GM23338 (cell line): ENCODE data around the gene CYSTM1. TPM values are rescaled to one million over a fixed set of nuclear protein-coding genes. Genes with fewer than 3 reads are reported as not detected.

ENCODE experiments used
- ATAC-seq: fragments of 200-7000 bp; cut with Tn5 transposase; 3 replicates; pipeline ENCODE4 v1.9.1; 2020
- DNase-seq: peaks from one replicate; pipeline ENCODE4 v3.0.0-alpha.2; 2015; ENCODE audit warnings: low spot score
- H2AFZ ChIP-seq: fragments of 200-600 bp; sonication (generic); 2 replicates; pipeline ENCODE4 v1.8.0; 2016; ENCODE audit warnings: antibody characterized with exemption, mild to moderate bottlenecking, moderate library complexity
- H3F3A ChIP-seq: fragments of 200-600 bp; sonication (generic); replicated peaks from 2 replicates; pipeline ENCODE4 v1.8.0; 2017; ENCODE audit warnings: antibody characterized with exemption, mixed run types, low read depth
- H3K27ac ChIP-seq: fragments of 200-600 bp; sonication (generic); 2 replicates; pipeline ENCODE4 v1.6.1; 2016; ENCODE audit warnings: low read depth
- H3K27me3 ChIP-seq: fragments of 200-600 bp; sonication (generic); 2 replicates; pipeline ENCODE4 v1.8.0; 2016; ENCODE audit warnings: mild to moderate bottlenecking, mixed run types, moderate library complexity; ENCODE audit not compliant: insufficient read depth
- H3K36me3 ChIP-seq: fragments of 200-600 bp; sonication (generic); 2 replicates; pipeline ENCODE4 v1.8.0; 2016; ENCODE audit warnings: mild to moderate bottlenecking; ENCODE audit not compliant: insufficient read depth
- H3K4me1 ChIP-seq: fragments of 200-600 bp; sonication (generic); 2 replicates; pipeline ENCODE4 v1.8.0; 2016; ENCODE audit warnings: mild to moderate bottlenecking, moderate library complexity; ENCODE audit not compliant: insufficient read depth
- H3K4me2 ChIP-seq: fragments of 200-600 bp; sonication (generic); 2 replicates; pipeline ENCODE4 v1.7.1; 2017; ENCODE audit warnings: mixed run types
- H3K4me3 ChIP-seq: fragments of 200-600 bp; sonication (generic); 2 replicates; pipeline ENCODE4 v1.6.1; 2016; ENCODE audit warnings: mixed run types
- H3K79me2 ChIP-seq: fragments of 200-600 bp; sonication (generic); replicated peaks from 2 replicates; pipeline ENCODE4 v1.8.0; 2017; ENCODE audit warnings: mild to moderate bottlenecking; ENCODE audit not compliant: insufficient read depth
- H3K9me2 ChIP-seq: fragments of 200-600 bp; sonication (generic); 2 replicates; pipeline ENCODE4 v1.8.0; 2017; ENCODE audit not compliant: insufficient read depth
- H4K20me1 ChIP-seq: fragments of 200-600 bp; sonication (generic); replicated peaks from 2 replicates; pipeline ENCODE4 v1.8.0; 2017; ENCODE audit warnings: mild to moderate bottlenecking; ENCODE audit not compliant: insufficient read depth
- H3K27ac Mint-ChIP-seq: 2 replicates; pipeline ENCODE4 v1.8.0; 2020; ENCODE audit warnings: inconsistent platforms, mild to moderate bottlenecking, moderate library complexity, mixed read lengths
- H3K27me3 Mint-ChIP-seq: 3 replicates; pipeline ENCODE4 v1.8.0; 2022; ENCODE audit warnings: low read depth, mild to moderate bottlenecking, moderate library complexity, mixed read lengths, inconsistent platforms; ENCODE audit not compliant: insufficient read depth, poor library complexity
- H3K36me3 Mint-ChIP-seq: 3 replicates; pipeline ENCODE4 v1.8.0; 2021; ENCODE audit warnings: low read depth, mild to moderate bottlenecking, inconsistent platforms, moderate library complexity, mixed read lengths
- H3K4me1 Mint-ChIP-seq: 3 replicates; pipeline ENCODE4 v1.8.0; 2020; ENCODE audit warnings: mild to moderate bottlenecking, inconsistent platforms, mixed read lengths
- H3K4me3 Mint-ChIP-seq: 3 replicates; pipeline ENCODE4 v1.8.0; 2021; ENCODE audit warnings: moderate library complexity, mild to moderate bottlenecking, inconsistent platforms, mixed read lengths
- H3K9me3 Mint-ChIP-seq: 3 replicates; pipeline ENCODE4 v1.8.0; 2020; ENCODE audit warnings: moderate library complexity, mild to moderate bottlenecking, inconsistent platforms, mixed read lengths
- ETS1 ChIP-seq: IDR thresholded peaks from 2 replicates; pipeline ENCODE4 v1.6.1; 2016; ENCODE audit warnings: antibody characterized with exemption
- EZH2 ChIP-seq: fragments of 200-600 bp; sonication (generic); IDR thresholded peaks from one replicate; pipeline ENCODE4 v1.8.0; 2017; ENCODE audit warnings: antibody characterized with exemption, mild to moderate bottlenecking, low read depth; ENCODE audit not compliant: unreplicated experiment
- EZH2phosphoT487 ChIP-seq: fragments of 200-600 bp; sonication (generic); IDR thresholded peaks from one replicate; pipeline ENCODE4 v1.8.1; 2018; ENCODE audit warnings: antibody characterized with exemption; ENCODE audit not compliant: unreplicated experiment
- NANOG ChIP-seq: IDR thresholded peaks from 2 replicates; pipeline ENCODE4 v1.6.1; 2016; ENCODE audit warnings: antibody characterized with exemption, borderline replicate concordance
- POLR2AphosphoS5 ChIP-seq: IDR thresholded peaks from 2 replicates; pipeline ENCODE4 v1.6.1; 2016; ENCODE audit warnings: antibody characterized with exemption, low read depth
- STAT1 ChIP-seq: IDR thresholded peaks from one replicate; pipeline ENCODE4 v1.6.1; 2016; ENCODE audit warnings: antibody characterized with exemption; ENCODE audit not compliant: unreplicated experiment
- ZNF114 ChIP-seq: fragments of 250-450 bp; sonication (Bioruptor Pico); IDR thresholded peaks from 2 replicates; pipeline ENCODE4 v1.5.0; 2020; ENCODE audit warnings: mild to moderate bottlenecking, moderate library complexity
- polyA plus RNA-seq: library from polyadenylated mRNA; unstranded; fragments of >200 nt; fragmentation: Nextera tagmentation; extraction: Ambion mirVana; gene quantifications from 2 replicates; pipeline ENCODE4 v1.2.1, GENCODE V29; 2016
- total RNA-seq: library from RNA; depleted of rRNA; stranded (reverse); fragments of >200 nt; shearing (Covaris generic); gene quantifications from 2 replicates; pipeline ENCODE4 v1.2.3, GENCODE V29; 2014
- TF ChIP-seq, protein P1 (sequence below): fragments of 250-450 bp; sonication (Bioruptor Pico); IDR thresholded peaks from 2 replicates; pipeline ENCODE4 v1.5.0; 2020; ENCODE audit warnings: mild to moderate bottlenecking, moderate library complexity
- TF ChIP-seq, protein P2 (sequence below): IDR thresholded peaks from one replicate; pipeline ENCODE4 v1.6.1; 2018; ENCODE audit warnings: antibody characterized with exemption; ENCODE audit not compliant: unreplicated experiment

The CYSTM1 gene
- total and polyA plus RNA-seq, 2 experiments from 2014 or later: 14.4 to 46.0 TPM

DNA sequence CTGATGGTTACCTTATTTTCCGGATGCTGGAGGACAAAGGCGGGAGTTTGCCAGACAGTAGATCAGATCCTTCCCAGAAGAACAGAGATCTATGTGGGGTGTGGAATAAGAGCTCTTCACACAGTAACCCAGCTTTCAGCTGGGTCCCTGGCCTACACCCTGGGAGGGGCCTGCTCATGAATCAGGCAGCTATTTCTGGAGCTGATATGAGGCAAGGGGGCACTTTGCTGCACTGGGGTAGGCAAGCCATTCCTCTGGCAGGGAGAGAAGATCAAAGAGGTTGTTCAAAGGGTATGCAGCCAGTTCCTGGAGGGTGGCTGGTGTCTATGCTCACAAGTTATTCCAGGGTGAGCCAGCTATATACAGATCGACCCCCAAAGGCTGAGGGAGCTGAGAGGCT is 48.6 kb downstream of the CYSTM1 start (continued):
- TF ChIP-seq, protein P1, sequence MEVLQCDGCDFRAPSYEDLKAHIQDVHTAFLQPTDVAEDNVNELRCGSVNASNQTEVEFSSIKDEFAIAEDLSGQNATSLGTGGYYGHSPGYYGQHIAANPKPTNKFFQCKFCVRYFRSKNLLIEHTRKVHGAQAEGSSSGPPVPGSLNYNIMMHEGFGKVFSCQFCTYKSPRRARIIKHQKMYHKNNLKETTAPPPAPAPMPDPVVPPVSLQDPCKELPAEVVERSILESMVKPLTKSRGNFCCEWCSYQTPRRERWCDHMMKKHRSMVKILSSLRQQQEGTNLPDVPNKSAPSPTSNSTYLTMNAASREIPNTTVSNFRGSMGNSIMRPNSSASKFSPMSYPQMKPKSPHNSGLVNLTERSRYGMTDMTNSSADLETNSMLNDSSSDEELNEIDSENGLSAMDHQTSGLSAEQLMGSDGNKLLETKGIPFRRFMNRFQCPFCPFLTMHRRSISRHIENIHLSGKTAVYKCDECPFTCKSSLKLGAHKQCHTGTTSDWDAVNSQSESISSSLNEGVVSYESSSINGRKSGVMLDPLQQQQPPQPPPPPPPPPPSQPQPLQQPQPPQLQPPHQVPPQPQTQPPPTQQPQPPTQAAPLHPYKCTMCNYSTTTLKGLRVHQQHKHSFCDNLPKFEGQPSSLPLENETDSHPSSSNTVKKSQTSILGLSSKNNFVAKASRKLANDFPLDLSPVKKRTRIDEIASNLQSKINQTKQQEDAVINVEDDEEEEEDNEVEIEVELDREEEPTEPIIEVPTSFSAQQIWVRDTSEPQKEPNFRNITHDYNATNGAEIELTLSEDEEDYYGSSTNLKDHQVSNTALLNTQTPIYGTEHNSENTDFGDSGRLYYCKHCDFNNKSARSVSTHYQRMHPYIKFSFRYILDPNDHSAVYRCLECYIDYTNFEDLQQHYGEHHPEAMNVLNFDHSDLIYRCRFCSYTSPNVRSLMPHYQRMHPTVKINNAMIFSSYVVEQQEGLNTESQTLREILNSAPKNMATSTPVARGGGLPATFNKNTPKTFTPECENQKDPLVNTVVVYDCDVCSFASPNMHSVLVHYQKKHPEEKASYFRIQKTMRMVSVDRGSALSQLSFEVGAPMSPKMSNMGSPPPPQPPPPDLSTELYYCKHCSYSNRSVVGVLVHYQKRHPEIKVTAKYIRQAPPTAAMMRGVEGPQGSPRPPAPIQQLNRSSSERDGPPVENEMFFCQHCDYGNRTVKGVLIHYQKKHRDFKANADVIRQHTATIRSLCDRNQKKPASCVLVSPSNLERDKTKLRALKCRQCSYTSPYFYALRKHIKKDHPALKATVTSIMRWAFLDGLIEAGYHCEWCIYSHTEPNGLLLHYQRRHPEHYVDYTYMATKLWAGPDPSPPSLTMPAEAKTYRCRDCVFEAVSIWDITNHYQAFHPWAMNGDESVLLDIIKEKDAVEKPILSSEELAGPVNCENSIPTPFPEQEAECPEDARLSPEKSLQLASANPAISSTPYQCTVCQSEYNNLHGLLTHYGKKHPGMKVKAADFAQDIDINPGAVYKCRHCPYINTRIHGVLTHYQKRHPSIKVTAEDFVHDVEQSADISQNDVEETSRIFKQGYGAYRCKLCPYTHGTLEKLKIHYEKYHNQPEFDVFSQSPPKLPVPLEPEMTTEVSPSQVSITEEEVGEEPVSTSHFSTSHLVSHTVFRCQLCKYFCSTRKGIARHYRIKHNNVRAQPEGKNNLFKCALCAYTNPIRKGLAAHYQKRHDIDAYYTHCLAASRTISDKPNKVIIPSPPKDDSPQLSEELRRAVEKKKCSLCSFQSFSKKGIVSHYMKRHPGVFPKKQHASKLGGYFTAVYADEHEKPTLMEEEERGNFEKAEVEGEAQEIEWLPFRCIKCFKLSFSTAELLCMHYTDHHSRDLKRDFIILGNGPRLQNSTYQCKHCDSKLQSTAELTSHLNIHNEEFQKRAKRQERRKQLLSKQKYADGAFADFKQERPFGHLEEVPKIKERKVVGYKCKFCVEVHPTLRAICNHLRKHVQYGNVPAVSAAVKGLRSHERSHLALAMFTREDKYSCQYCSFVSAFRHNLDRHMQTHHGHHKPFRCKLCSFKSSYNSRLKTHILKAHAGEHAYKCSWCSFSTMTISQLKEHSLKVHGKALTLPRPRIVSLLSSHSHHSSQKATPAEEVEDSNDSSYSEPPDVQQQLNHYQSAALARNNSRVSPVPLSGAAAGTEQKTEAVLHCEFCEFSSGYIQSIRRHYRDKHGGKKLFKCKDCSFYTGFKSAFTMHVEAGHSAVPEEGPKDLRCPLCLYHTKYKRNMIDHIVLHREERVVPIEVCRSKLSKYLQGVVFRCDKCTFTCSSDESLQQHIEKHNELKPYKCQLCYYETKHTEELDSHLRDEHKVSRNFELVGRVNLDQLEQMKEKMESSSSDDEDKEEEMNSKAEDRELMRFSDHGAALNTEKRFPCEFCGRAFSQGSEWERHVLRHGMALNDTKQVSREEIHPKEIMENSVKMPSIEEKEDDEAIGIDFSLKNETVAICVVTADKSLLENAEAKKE (CRISPR knock-in tag): no peak
- TF ChIP-seq STAT1 (no peak), EZH2phosphoT487 (no peak)

DNA sequence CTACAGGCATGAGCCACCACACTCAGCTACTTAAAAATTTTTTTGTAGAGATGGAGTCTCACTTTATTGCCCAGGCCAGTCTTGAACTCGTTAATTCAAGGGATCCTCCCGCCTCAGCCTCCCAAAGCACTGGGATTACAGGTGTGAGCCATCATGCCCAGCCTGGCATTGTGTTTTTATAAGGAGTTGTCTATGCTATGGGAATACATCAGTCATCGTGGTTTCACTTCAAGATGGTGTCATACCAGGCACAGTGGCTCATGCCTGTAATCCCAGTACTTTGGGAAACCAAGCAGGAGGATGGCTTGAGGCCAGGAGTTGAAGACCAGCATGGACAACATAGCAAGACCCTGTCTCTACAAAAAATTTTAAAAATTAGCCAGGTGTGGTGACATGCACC is 49.7 kb downstream of the CYSTM1 start:
- DNase-seq: no peak
- no peak overlapping the region for H3K4me2 ChIP-seq
- no peaks in the 10 kb centered on the region for H3F3A ChIP-seq
- H3K4me1 ChIP-seq: no peaks in the 10 kb centered on the region
- ATAC-seq: no peak
- H4K20me1 ChIP-seq: no peaks in the 10 kb centered on the region; the same call in 1 of the 2 replicates
- no peaks in the 10 kb centered on the region for H3K9me2 ChIP-seq
- H2AFZ ChIP-seq: no peak overlapping the region
- H3K4me3 ChIP-seq: no peak overlapping the region
- peaks cover 4% of the 10 kb centered on the region; the same call in 1 of the 3 replicates for H3K4me1 Mint-ChIP-seq
- no peaks in the 10 kb centered on the region for H3K36me3 ChIP-seq
- H3K36me3 Mint-ChIP-seq: no peaks in the 10 kb centered on the region
- H3K27me3 Mint-ChIP-seq: peaks cover 2% of the 10 kb centered on the region
- H3K27me3 ChIP-seq: no peaks in the 10 kb centered on the region
- H3K27ac ChIP-seq: no peak overlapping the region
- H3K79me2 ChIP-seq: no peaks in the 10 kb centered on the region
- no peak overlapping the region for H3K4me3 Mint-ChIP-seq
- no peak overlapping the region for H3K27ac Mint-ChIP-seq
- no peaks in the 10 kb centered on the region for H3K9me3 Mint-ChIP-seq
- TF ChIP-seq, protein P2, sequence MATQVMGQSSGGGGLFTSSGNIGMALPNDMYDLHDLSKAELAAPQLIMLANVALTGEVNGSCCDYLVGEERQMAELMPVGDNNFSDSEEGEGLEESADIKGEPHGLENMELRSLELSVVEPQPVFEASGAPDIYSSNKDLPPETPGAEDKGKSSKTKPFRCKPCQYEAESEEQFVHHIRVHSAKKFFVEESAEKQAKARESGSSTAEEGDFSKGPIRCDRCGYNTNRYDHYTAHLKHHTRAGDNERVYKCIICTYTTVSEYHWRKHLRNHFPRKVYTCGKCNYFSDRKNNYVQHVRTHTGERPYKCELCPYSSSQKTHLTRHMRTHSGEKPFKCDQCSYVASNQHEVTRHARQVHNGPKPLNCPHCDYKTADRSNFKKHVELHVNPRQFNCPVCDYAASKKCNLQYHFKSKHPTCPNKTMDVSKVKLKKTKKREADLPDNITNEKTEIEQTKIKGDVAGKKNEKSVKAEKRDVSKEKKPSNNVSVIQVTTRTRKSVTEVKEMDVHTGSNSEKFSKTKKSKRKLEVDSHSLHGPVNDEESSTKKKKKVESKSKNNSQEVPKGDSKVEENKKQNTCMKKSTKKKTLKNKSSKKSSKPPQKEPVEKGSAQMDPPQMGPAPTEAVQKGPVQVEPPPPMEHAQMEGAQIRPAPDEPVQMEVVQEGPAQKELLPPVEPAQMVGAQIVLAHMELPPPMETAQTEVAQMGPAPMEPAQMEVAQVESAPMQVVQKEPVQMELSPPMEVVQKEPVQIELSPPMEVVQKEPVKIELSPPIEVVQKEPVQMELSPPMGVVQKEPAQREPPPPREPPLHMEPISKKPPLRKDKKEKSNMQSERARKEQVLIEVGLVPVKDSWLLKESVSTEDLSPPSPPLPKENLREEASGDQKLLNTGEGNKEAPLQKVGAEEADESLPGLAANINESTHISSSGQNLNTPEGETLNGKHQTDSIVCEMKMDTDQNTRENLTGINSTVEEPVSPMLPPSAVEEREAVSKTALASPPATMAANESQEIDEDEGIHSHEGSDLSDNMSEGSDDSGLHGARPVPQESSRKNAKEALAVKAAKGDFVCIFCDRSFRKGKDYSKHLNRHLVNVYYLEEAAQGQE: no peak
- no peak for TF ChIP-seq EZH2phosphoT487
- TF ChIP-seq ZNF114 (CRISPR knock-in tag): no peak
- no peak for TF ChIP-seq ETS1
- no peak for TF ChIP-seq NANOG
- TF ChIP-seq EZH2: no peak
- TF ChIP-seq POLR2AphosphoS5: no peak
- no peak for TF ChIP-seq STAT1
